ENCODE data around the gene FAM124A.
A peak's percentile ranks its signal among the peaks of the same experiment; 100 is the strongest.

Gene FAM124A

GRCh38 chr13:51222037-51222685, at the start of gene FAM124A:
Gene FAM124A, plus strand, starts transcription at chr13:51222398. Its CDS starts 104 bp downstream, at chr13:51222502.
- DNase-seq (ENCODE audit: insufficient read length, low spot score) = peak; percentile 62
- no peak for FAIRE-seq

- no peak for FAIRE-seq
- DNase-seq (ENCODE audit: insufficient read length, low spot score) = no peak
Observed at GRCh38 chr13:51175021-51175420, 47.2 kb upstream of the FAM124A start.

GRCh38 chr13:51175639-51176038, 46.6 kb upstream of the FAM124A start:
- FAIRE-seq = no peak

GRCh38 chr13:51177188-51177587, 45.0 kb upstream of the FAM124A start:
- FAIRE-seq = no peak
- no peak for DNase-seq (ENCODE audit: insufficient read length, low spot score)

More at GRCh38 chr13:51175639-51176038, 46.6 kb upstream of the FAM124A start:
- DNase-seq (ENCODE audit: insufficient read length, low spot score) = no peak

- DNase-seq (ENCODE audit: insufficient read length, low spot score) (no peak), FAIRE-seq (no peak)
Observed at GRCh38 chr13:51178456-51179074, 43.6 kb upstream of the FAM124A start.

- DNase-seq (ENCODE audit: insufficient read length, low spot score) (no peak), FAIRE-seq (no peak)
Observed at GRCh38 chr13:51179432-51179971, 42.7 kb upstream of the FAM124A start.

GRCh38 chr13:51180853-51181511, 41.2 kb upstream of the FAM124A start:
- FAIRE-seq = no peak
- DNase-seq (ENCODE audit: insufficient read length, low spot score) = no peak

GRCh38 chr13:51181786-51182383, 40.3 kb upstream of the FAM124A start:
- FAIRE-seq = no peak
- no peak for DNase-seq (ENCODE audit: insufficient read length, low spot score)

- no peak for FAIRE-seq
Observed at GRCh38 chr13:51191743-51192142, 30.5 kb upstream of the FAM124A start.

GRCh38 chr13:51192348-51192747, 29.9 kb upstream of the FAM124A start:
- no peak for DNase-seq (ENCODE audit: insufficient read length, low spot score)
- FAIRE-seq = no peak

More at GRCh38 chr13:51191743-51192142, 30.5 kb upstream of the FAM124A start:
- DNase-seq (ENCODE audit: insufficient read length, low spot score) = no peak

GRCh38 chr13:51193387-51193786, 28.8 kb upstream of the FAM124A start:
- FAIRE-seq (no peak), DNase-seq (ENCODE audit: insufficient read length, low spot score) (no peak)

GRCh38 chr13:51194942-51195341, 27.3 kb upstream of the FAM124A start:
- FAIRE-seq (no peak), DNase-seq (ENCODE audit: insufficient read length, low spot score) (no peak)

- no peak for DNase-seq (ENCODE audit: insufficient read length, low spot score)
Observed at GRCh38 chr13:51201886-51202285, 20.3 kb upstream of the FAM124A start.

GRCh38 chr13:51202477-51203046, 19.6 kb upstream of the FAM124A start:
- FAIRE-seq = no peak
- no peak for DNase-seq (ENCODE audit: insufficient read length, low spot score)

More at GRCh38 chr13:51201886-51202285, 20.3 kb upstream of the FAM124A start:
- no peak for FAIRE-seq

- DNase-seq (ENCODE audit: insufficient read length, low spot score) (no peak), FAIRE-seq (no peak)
Observed at GRCh38 chr13:51206584-51206983, 15.6 kb upstream of the FAM124A start.

GRCh38 chr13:51207881-51208280, 14.3 kb upstream of the FAM124A start:
- DNase-seq (ENCODE audit: insufficient read length, low spot score) (no peak), FAIRE-seq (no peak)

GRCh38 chr13:51208716-51209115, 13.5 kb upstream of the FAM124A start:
- no peak for DNase-seq (ENCODE audit: insufficient read length, low spot score)
- no peak for FAIRE-seq

GRCh38 chr13:51211910-51212309, 10.3 kb upstream of the FAM124A start:
- no peak for FAIRE-seq
- DNase-seq (ENCODE audit: insufficient read length, low spot score) = no peak

- FAIRE-seq = no peak
- no peak for DNase-seq (ENCODE audit: insufficient read length, low spot score)
Observed at GRCh38 chr13:51212758-51213157, 9.4 kb upstream of the FAM124A start.

- DNase-seq (ENCODE audit: insufficient read length, low spot score) (no peak), FAIRE-seq (no peak)
Observed at GRCh38 chr13:51213173-51213728, 8.9 kb upstream of the FAM124A start.

GRCh38 chr13:51218626-51219025, 3.6 kb upstream of the FAM124A start:
- DNase-seq (ENCODE audit: insufficient read length, low spot score) (no peak), FAIRE-seq (no peak)
